Measurements from ENCODE around the gene KIF19.

KIF19 gene

GRCh38 chr17:74343526-74344284, 17.7 kb downstream of the KIF19 start:
- no peak for DNase-seq

GRCh38 chr17:74344658-74345057, 18.6 kb downstream of the KIF19 start:
- no peak for DNase-seq

- DNase-seq = no peak
These were observed 19.6 kb downstream of the KIF19 start for GRCh38 chr17:74345433-74346241.

- no peak for DNase-seq
These were observed 21.6 kb downstream of the KIF19 start for GRCh38 chr17:74347646-74348045.

GRCh38 chr17:74349120-74349519, 23.1 kb downstream of the KIF19 start:
- DNase-seq = no peak

- no peak for DNase-seq
These were observed 24.5 kb downstream of the KIF19 start for GRCh38 chr17:74350486-74350885.

GRCh38 chr17:74351552-74352210, 25.7 kb downstream of the KIF19 start:
- DNase-seq = no peak

- no peak for DNase-seq
These were observed 27.5 kb downstream of the KIF19 start for GRCh38 chr17:74353446-74354060.

- no peak for DNase-seq
These were observed 28.1 kb downstream of the KIF19 start for GRCh38 chr17:74354123-74354522.

GRCh38 chr17:74354561-74354960, 28.5 kb downstream of the KIF19 start:
- DNase-seq = no peak

GRCh38 chr17:74355065-74355464, 29.0 kb downstream of the KIF19 start:
- DNase-seq = no peak

GRCh38 chr17:74356646-74357465, 30.8 kb downstream of the KIF19 start:
- no peak for DNase-seq

GRCh38 chr17:74357466-74357809, 31.4 kb downstream of the KIF19 start:
- DNase-seq = no peak

- DNase-seq = no peak
These were observed 32.7 kb downstream of the KIF19 start for GRCh38 chr17:74358697-74359096.

- DNase-seq = no peak
These were observed 33.9 kb downstream of the KIF19 start for GRCh38 chr17:74359916-74360315.

- no peak for DNase-seq
These were observed 34.8 kb downstream of the KIF19 start for GRCh38 chr17:74360899-74361229.

GRCh38 chr17:74361230-74362068, 35.4 kb downstream of the KIF19 start, which contains the start of gene BTBD17:
Gene BTBD17, minus strand, starts transcription at chr17:74361868. Its CDS starts 49 bp downstream, at chr17:74361819.
- DNase-seq = peak; percentile 80

GRCh38 chr17:74362069-74362405, 36.0 kb downstream of the KIF19 start:
- peak; percentile 50 for DNase-seq

- DNase-seq = no peak
These were observed 36.9 kb downstream of the KIF19 start for GRCh38 chr17:74362810-74363498.

- DNase-seq = no peak
These were observed 41.2 kb downstream of the KIF19 start, which contains the start of gene GPR142 for GRCh38 chr17:74367206-74367605. Gene GPR142, plus strand, starts transcription at chr17:74367506. Its CDS starts 2,035 bp downstream, at chr17:74369541.

All from NCI-H1105 (cell line).